K562 (cell line): Measurements from ENCODE around the gene MRPL28. TPM values are rescaled to one million over a fixed set of nuclear protein-coding genes. Genes with fewer than 3 reads are reported as not detected.
A peak's percentile ranks its signal among the peaks of the same experiment; 100 is the strongest.

Source experiments
- ATAC-seq: fragments of 200-7000 bp; cut with Tn5 transposase; 3 replicates; pipeline ENCODE4 v1.9.1; 2020; ENCODE audit warnings: moderate library complexity
- BruUV-seq: library from RNA; stranded (reverse); fragments of 400-500 nt; replicated peaks from 2 replicates; lab custom pipeline; 2021; lab: Mats Ljungman, UMichigan
- CTCF ChIA-PET: fragments of 300-600 bp; formaldehyde crosslinking; extraction: SDS; loops from one replicate; lab custom pipeline; 2021; ENCODE audit warnings: low intra/inter-chr PET ratio; lab: Yijun Ruan, JAX
- POLR2A ChIA-PET: fragments of 300-600, 350-650 bp; sonication (Branson Sonifier 250); formaldehyde crosslinking; extraction: SDS; loops from one replicate; lab custom pipeline; 2021; ENCODE audit warnings: antibody characterized with exemption, inconsistent platforms; lab: Yijun Ruan, JAX
- DNase-seq, 4 experiments: peaks; one replicate each; pipeline versions ENCODE4 v3.0.0 to v3.0.0-alpha.2; 2011 to 2018; ENCODE audit warnings: low spot score in 3 of 4, mixed read lengths in 3 of 4; ENCODE audit errors: extremely low read depth in 1 of 4
- FAIRE-seq: peaks from 2 replicates; lab custom pipeline; 2011; peaks lifted over from hg19 to GRCh38; lab: Jason Lieb, UNC
- H2AFZ ChIP-seq: 2 replicates; pipeline ENCODE4 v1.6.0; 2011; ENCODE audit warnings: low read depth, low read length, control low read depth, inconsistent platforms
- H3K27ac ChIP-seq: fragments of 200-600 bp; 3 replicates; pipeline ENCODE4 v1.8.0; 2011; ENCODE audit warnings: low read depth, mild to moderate bottlenecking, control low read depth, inconsistent platforms, low read length, moderate library complexity, mixed read lengths; ENCODE audit errors: extremely low read depth
- H3K27me3 ChIP-seq, 2 experiments: fragments of 300-600 bp in 1 of 2; 2 replicates in 1 of 2; 3 replicates in 1 of 2; pipeline versions ENCODE4 v1.6.0 to v1.8.0; 2011; ENCODE audit warnings: inconsistent platforms in 2 of 2, low read length in 2 of 2, mild to moderate bottlenecking in 1 of 2, mixed read lengths in 1 of 2, moderate library complexity in 1 of 2; ENCODE audit not compliant: control insufficient read depth in 2 of 2, insufficient read depth in 2 of 2
- H3K36me3 ChIP-seq: fragments of 300-600 bp; 3 replicates; pipeline ENCODE4 v1.8.0; 2011; ENCODE audit warnings: mild to moderate bottlenecking, low read length, inconsistent platforms; ENCODE audit not compliant: control insufficient read depth, insufficient read depth
- H3K4me1 ChIP-seq, 2 experiments: fragments of 200-600 bp in 1 of 2; replicated peaks in 1 of 2; 2 replicates in 1 of 2; 3 replicates in 1 of 2; pipeline versions ENCODE4 v1.5.1 to v1.8.0; 2011; ENCODE audit warnings: inconsistent platforms in 2 of 2, low read length in 2 of 2, mild to moderate bottlenecking in 1 of 2, mixed read lengths in 1 of 2, moderate library complexity in 1 of 2; ENCODE audit not compliant: control insufficient read depth in 2 of 2, insufficient read depth in 2 of 2
- H3K4me2 ChIP-seq: 2 replicates; pipeline ENCODE4 v1.6.1; 2011; ENCODE audit warnings: low read length, control low read depth, inconsistent platforms, mixed read lengths; ENCODE audit not compliant: insufficient read depth
- H3K4me3 ChIP-seq: fragments of 200-600 bp; sonication (generic), shearing (Covaris generic); 2 replicates; pipeline ENCODE4 v1.5.1; 2016; ENCODE audit warnings: control low read depth, inconsistent platforms
- H3K79me2 ChIP-seq: fragments of 200-600 bp; 3 replicates; pipeline ENCODE4 v1.8.0; 2011; ENCODE audit warnings: low read length, inconsistent platforms; ENCODE audit not compliant: control insufficient read depth, insufficient read depth
- H3K9ac ChIP-seq, 2 experiments: 2 replicates each; pipeline versions ENCODE4 v1.6.0 to v1.6.1; 2011; ENCODE audit warnings: low read depth in 2 of 2, low read length in 2 of 2, control low read depth in 1 of 2, inconsistent platforms in 1 of 2, mild to moderate bottlenecking in 1 of 2, mixed read lengths in 1 of 2; ENCODE audit not compliant: insufficient read depth in 1 of 2
- H3K9me1 ChIP-seq: one replicate; pipeline ENCODE4 v1.6.0; 2011; ENCODE audit warnings: inconsistent platforms, mild to moderate bottlenecking, low read length, moderate library complexity; ENCODE audit not compliant: control insufficient read depth, insufficient read depth
- H3K9me3 ChIP-seq: replicated peaks from 2 replicates; pipeline ENCODE4 v1.5.1; 2011; ENCODE audit warnings: low read depth, low read length, inconsistent platforms; ENCODE audit not compliant: control insufficient read depth, insufficient read depth
- H4K20me1 ChIP-seq: replicated peaks from 2 replicates; pipeline ENCODE4 v1.6.1; 2011; ENCODE audit warnings: low read length, inconsistent platforms, mixed read lengths; ENCODE audit not compliant: control insufficient read depth, insufficient read depth
- BRD9 ChIP-seq: fragments of 450-650 bp; IDR thresholded peaks from 2 replicates; pipeline ENCODE4 v1.6.1; 2018; ENCODE audit warnings: low read depth; ENCODE audit not compliant: partially characterized antibody
- GABPA ChIP-seq: fragments of 200-800 bp; sonication (Bioruptor generic); conservative IDR thresholded peaks from 2 replicates; pipeline ENCODE4 v1.6.1; 2016; ENCODE audit warnings: low read depth, missing genetic modification characterization, missing compliant biosample characterization
- TOE1 ChIP-seq, 2 experiments: fragments of 450-650 bp in 1 of 2; sonication (generic) in 1 of 2; formaldehyde crosslinking in 1 of 2; IDR thresholded peaks; 2 replicates each; pipeline versions ENCODE4 v1.7.1 to v1.8.0; 2016 to 2022; ENCODE audit warnings: borderline replicate concordance in 2 of 2, mild to moderate bottlenecking in 2 of 2, antibody characterized with exemption in 1 of 2, inconsistent platforms in 1 of 2, low read depth in 1 of 2, missing genetic modification reagents in 1 of 2, moderate library complexity in 1 of 2
- ZNF57 ChIP-seq: fragments of 450-650 bp; formaldehyde crosslinking; IDR thresholded peaks from 2 replicates; pipeline ENCODE4 v1.4.0; 2020; ENCODE audit warnings: mild to moderate bottlenecking, moderate library complexity
- ZNF583 ChIP-seq: fragments of 250-450 bp; sonication (Bioruptor Pico); IDR thresholded peaks from 2 replicates; pipeline ENCODE4 v1.4.0; 2020
- WGBS: fragments of 100-300 bp; shearing (Covaris generic); methylation state at CpG from one replicate; pipeline ENCODE4 v1.1.6; 2016; ENCODE audit warnings: low coverage, mixed read lengths; ENCODE audit not compliant: insufficient coverage; ENCODE audit errors: missing lambda C conversion rate; 5-methylcytosine and 5-hydroxymethylcytosine counted together
- in situ Hi-C: fragments of 300-500 bp; cut with MboI; formaldehyde crosslinking; loops from 4 replicates; pipeline ENCODE4 v1.15.0; 2018; ENCODE audit warnings: inconsistent platforms, mixed read lengths
- intact Hi-C: fragments of 100-400 bp; cut with micrococcal nuclease; formaldehyde crosslinking; loops from 2 replicates; pipeline ENCODE4 v1.14.2; 2022
- polyA plus RNA-seq, 8 experiments: library from polyadenylated mRNA; depleted of rRNA in 4 of 8; stranded (reverse) in 5 of 8; unstranded in 3 of 8; fragments of >200 nt; fragmentation: Nextera tagmentation in 2 of 8; fragmentation: Illumina TruSeq in 1 of 8; extraction: Ambion mirVana in 2 of 8; extraction: Trizol in 1 of 8; gene quantifications; 2 replicates each; pipeline versions ENCODE4 v1.2.1 to v1.2.3, GENCODE V29; 2011 to 2014; ENCODE audit warnings: inconsistent platforms in 1 of 8, missing spikeins in 1 of 8
- total RNA-seq, 7 experiments: library from RNA; depleted of rRNA in 6 of 7; stranded (reverse); fragments of >200 nt in 6 of 7; fragmentation: Illumina TruSeq in 2 of 7; extraction: Trizol in 2 of 7; gene quantifications; 2 replicates each; pipeline versions ENCODE4 v1.2.1 to v1.2.3, GENCODE V29; 2011 to 2021; ENCODE audit warnings: low replicate concordance in 1 of 7
- TF ChIP-seq, protein P1 (sequence below): fragments of 450-650 bp; formaldehyde crosslinking; IDR thresholded peaks from 2 replicates; pipeline ENCODE4 v1.4.0; 2020; ENCODE audit warnings: mild to moderate bottlenecking, mixed read lengths
- TF ChIP-seq, protein P2 (sequence below): fragments of 250-450 bp; sonication (Bioruptor Pico); IDR thresholded peaks from 2 replicates; pipeline ENCODE4 v1.5.1; 2021; ENCODE audit warnings: mild to moderate bottlenecking
- TF ChIP-seq, protein P3 (sequence below): fragments of 450-650 bp; IDR thresholded peaks from 2 replicates; pipeline ENCODE4 v1.6.1; 2014; ENCODE audit warnings: low read depth, mild to moderate bottlenecking, moderate library complexity, borderline replicate concordance
- TF ChIP-seq, protein P4 (sequence below): fragments of 150-350 bp; conservative IDR thresholded peaks from 2 replicates; pipeline ENCODE4 v1.6.1; 2014; ENCODE audit warnings: low read length
- TF ChIP-seq, protein P5 (sequence below): sonication (generic); formaldehyde crosslinking; IDR thresholded peaks from 2 replicates; pipeline ENCODE4 v1.8.1; 2023; ENCODE audit warnings: mild to moderate bottlenecking, missing genetic modification reagents

Gene MRPL28
- total and polyA plus RNA-seq, 9 of the 15 experiments (the other 6 are each of a cell fraction or from before 2014, with no cell fraction given): 2.5 to 323 (median 175) TPM

DNA sequence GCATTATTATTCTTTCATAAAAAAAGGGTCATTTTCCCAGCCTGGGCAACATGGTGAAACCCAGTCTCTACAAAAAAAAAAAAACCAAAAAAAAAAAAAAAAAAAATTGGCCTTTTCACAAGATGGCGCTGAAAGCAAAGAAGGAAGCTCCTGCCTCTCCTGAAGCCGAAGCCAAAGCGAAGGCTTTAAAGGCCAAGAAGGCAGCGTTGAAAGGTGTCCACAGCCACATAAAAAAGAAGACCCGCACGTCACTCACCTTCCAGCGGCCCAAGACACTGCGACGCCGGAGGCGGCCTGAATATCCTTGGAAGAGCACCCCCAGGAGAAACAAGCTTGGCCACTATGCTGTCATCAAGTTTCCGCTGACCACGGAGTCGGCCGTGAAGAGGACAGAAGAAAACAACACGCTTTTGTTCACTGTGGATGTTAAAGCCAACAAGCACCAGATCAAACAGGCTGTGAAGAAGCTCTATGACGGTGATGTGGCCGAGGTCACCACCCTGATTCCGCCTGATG, 16.4 kb upstream of the MRPL28 start:
- Histone ChIP-seq H3K79me2 (peaks cover 5% of the 10 kb centered on the region; the same call in 2 of the 3 replicates), H2AFZ (0 out of 2 replicates have a peak overlapping the region, but pooled peaks have one; percentile 27), H3K4me2 (peak overlapping the region; percentile 3; the same call in 1 of the 2 replicates), H3K27me3 (no peaks in the 10 kb centered on the region), H3K4me1 (peaks cover 13 to 67% of the 10 kb centered on the region in 2 experiments), H3K36me3 (no peaks in the 10 kb centered on the region), H3K27ac (0 out of 3 replicates have a peak overlapping the region, but pooled peaks have one; percentile 47), H3K9me3 (no peaks in the 10 kb centered on the region; the same call in 1 of the 2 replicates), H4K20me1 (no peaks in the 10 kb centered on the region), H3K9me1 (no peaks in the 10 kb centered on the region), H3K9ac (peak overlapping the region in 1 of 2 experiments; percentile 74; a peak in 1 of 4 replicates), H3K4me3 (no peak overlapping the region)
- in situ Hi-C loops: no loop called here
- DNase-seq (peak in 1 of 4 experiments; percentile 57), FAIRE-seq (peak; percentile 79), ATAC-seq (no peak)
- POLR2A ChIA-PET: interaction anchor here (0.5 to 1.3 kb wide), 4 partner anchors 10 to 330 kb away, joined by 3 read pairs; partner anchors contain the start of gene METTL26
- 60% methylated on average over 19 of the region's 19 CpGs for WGBS
- BruUV-seq: no TSS peak
- CTCF ChIA-PET: no interaction called here
- intact Hi-C loops: no loop called here
- TF ChIP-seq, protein P1, sequence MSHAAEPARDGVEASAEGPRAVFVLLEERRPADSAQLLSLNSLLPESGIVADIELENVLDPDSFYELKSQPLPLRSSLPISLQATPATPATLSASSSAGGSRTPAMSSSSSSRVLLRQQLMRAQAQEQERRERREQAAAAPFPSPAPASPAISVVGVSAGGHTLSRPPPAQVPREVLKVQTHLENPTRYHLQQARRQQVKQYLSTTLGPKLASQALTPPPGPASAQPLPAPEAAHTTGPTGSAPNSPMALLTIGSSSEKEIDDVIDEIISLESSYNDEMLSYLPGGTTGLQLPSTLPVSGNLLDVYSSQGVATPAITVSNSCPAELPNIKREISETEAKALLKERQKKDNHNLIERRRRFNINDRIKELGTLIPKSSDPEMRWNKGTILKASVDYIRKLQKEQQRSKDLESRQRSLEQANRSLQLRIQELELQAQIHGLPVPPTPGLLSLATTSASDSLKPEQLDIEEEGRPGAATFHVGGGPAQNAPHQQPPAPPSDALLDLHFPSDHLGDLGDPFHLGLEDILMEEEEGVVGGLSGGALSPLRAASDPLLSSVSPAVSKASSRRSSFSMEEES (CRISPR knock-in tag): no peak
- TF ChIP-seq BRD9 (peak; percentile 23), ZNF583 (CRISPR knock-in tag) (no peak), ZNF57 (CRISPR knock-in tag) (no peak), GABPA (tag) (no peak), TOE1 (IDR thresholded peaks at IDR 0.05; ENCODE audit: borderline replicate concordance) (no peak), TOE1 (CRISPR knock-in tag; IDR thresholded peaks at IDR 0.05; ENCODE audit: borderline replicate concordance, low read depth) (no peak)
- TF ChIP-seq, protein P2, sequence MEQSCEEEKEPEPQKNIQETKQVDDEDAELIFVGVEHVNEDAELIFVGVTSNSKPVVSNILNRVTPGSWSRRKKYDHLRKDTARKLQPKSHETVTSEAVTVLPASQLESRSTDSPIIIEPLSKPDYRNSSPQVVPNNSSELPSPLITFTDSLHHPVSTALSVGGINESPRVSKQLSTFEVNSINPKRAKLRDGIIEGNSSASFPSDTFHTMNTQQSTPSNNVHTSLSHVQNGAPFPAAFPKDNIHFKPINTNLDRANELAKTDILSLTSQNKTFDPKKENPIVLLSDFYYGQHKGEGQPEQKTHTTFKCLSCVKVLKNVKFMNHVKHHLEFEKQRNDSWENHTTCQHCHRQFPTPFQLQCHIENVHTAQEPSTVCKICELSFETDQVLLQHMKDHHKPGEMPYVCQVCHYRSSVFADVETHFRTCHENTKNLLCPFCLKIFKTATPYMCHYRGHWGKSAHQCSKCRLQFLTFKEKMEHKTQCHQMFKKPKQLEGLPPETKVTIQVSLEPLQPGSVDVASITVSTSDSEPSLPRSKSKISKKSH (CRISPR knock-in tag): no peak
- TF ChIP-seq, protein P3, sequence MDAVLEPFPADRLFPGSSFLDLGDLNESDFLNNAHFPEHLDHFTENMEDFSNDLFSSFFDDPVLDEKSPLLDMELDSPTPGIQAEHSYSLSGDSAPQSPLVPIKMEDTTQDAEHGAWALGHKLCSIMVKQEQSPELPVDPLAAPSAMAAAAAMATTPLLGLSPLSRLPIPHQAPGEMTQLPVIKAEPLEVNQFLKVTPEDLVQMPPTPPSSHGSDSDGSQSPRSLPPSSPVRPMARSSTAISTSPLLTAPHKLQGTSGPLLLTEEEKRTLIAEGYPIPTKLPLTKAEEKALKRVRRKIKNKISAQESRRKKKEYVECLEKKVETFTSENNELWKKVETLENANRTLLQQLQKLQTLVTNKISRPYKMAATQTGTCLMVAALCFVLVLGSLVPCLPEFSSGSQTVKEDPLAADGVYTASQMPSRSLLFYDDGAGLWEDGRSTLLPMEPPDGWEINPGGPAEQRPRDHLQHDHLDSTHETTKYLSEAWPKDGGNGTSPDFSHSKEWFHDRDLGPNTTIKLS: no peak
- TF ChIP-seq, protein P4, sequence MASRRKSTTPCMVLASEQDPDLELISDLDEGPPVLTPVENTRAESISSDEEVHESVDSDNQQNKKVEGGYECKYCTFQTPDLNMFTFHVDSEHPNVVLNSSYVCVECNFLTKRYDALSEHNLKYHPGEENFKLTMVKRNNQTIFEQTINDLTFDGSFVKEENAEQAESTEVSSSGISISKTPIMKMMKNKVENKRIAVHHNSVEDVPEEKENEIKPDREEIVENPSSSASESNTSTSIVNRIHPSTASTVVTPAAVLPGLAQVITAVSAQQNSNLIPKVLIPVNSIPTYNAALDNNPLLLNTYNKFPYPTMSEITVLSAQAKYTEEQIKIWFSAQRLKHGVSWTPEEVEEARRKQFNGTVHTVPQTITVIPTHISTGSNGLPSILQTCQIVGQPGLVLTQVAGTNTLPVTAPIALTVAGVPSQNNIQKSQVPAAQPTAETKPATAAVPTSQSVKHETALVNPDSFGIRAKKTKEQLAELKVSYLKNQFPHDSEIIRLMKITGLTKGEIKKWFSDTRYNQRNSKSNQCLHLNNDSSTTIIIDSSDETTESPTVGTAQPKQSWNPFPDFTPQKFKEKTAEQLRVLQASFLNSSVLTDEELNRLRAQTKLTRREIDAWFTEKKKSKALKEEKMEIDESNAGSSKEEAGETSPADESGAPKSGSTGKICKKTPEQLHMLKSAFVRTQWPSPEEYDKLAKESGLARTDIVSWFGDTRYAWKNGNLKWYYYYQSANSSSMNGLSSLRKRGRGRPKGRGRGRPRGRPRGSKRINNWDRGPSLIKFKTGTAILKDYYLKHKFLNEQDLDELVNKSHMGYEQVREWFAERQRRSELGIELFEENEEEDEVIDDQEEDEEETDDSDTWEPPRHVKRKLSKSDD: no peak
- TF ChIP-seq, protein P5, sequence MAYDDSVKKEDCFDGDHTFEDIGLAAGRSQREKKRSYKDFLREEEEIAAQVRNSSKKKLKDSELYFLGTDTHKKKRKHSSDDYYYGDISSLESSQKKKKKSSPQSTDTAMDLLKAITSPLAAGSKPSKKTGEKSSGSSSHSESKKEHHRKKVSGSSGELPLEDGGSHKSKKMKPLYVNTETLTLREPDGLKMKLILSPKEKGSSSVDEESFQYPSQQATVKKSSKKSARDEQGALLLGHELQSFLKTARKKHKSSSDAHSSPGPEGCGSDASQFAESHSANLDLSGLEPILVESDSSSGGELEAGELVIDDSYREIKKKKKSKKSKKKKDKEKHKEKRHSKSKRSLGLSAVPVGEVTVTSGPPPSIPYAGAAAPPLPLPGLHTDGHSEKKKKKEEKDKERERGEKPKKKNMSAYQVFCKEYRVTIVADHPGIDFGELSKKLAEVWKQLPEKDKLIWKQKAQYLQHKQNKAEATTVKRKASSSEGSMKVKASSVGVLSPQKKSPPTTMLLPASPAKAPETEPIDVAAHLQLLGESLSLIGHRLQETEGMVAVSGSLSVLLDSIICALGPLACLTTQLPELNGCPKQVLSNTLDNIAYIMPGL (CRISPR knock-in tag): no peak
